GM19468 (cell line): Measurements from ENCODE around the gene PPIC.
A peak's percentile ranks its signal among the peaks of the same experiment; 100 is the strongest.

Experiments used
- ATAC-seq: cut with Tn5 transposase; IDR thresholded peaks from one replicate; pipeline ENCODE4 v1.9.1; 2021; ENCODE audit warnings: mild to moderate bottlenecking, moderate library complexity, moderate number of reproducible peaks; ENCODE audit not compliant: unreplicated experiment; ENCODE audit errors: extremely low read depth

The PPIC gene

GRCh38 chr5:123036391-123037103 lies at the start of gene PPIC:
TSS of gene PPIC (minus strand) at chr5:123036725. CDS start at chr5:123036625, 100 bp downstream.
- peak; percentile 26 for ATAC-seq

- no peak for ATAC-seq
Observed at GRCh38 chr5:123085638-123086286, 49.2 kb upstream of the PPIC start.

- no peak for ATAC-seq
Observed at GRCh38 chr5:123084730-123085605, 48.4 kb upstream of the PPIC start.

GRCh38 chr5:123083298-123083697 lies 46.8 kb upstream of the PPIC start:
- ATAC-seq, result no peak

GRCh38 chr5:123080215-123080614 lies 43.7 kb upstream of the PPIC start:
- no peak for ATAC-seq

GRCh38 chr5:123075521-123076163 lies 39.1 kb upstream of the PPIC start:
- ATAC-seq, result no peak

GRCh38 chr5:123068368-123068938 lies 31.9 kb upstream of the PPIC start:
- ATAC-seq, result no peak

- ATAC-seq, result no peak
Observed at GRCh38 chr5:123066016-123066415, 29.5 kb upstream of the PPIC start.

- no peak for ATAC-seq
Observed at GRCh38 chr5:123059455-123059854, 22.9 kb upstream of the PPIC start.

- ATAC-seq, result no peak
Observed at GRCh38 chr5:123051206-123051605, 14.7 kb upstream of the PPIC start.

- ATAC-seq, result no peak
Observed at GRCh38 chr5:123047706-123048105, 11.2 kb upstream of the PPIC start.

GRCh38 chr5:123046222-123046621 lies 9.7 kb upstream of the PPIC start:
- ATAC-seq, result no peak

GRCh38 chr5:123044926-123045617 lies 8.5 kb upstream of the PPIC start:
- no peak for ATAC-seq

GRCh38 chr5:123039673-123040072 lies 3.1 kb upstream of the PPIC start:
- ATAC-seq, result no peak

- ATAC-seq, result no peak
Observed at GRCh38 chr5:123037104-123037418, 536 bp upstream of the PPIC start.

- no peak for ATAC-seq
Observed at GRCh38 chr5:123035918-123036390, 571 bp downstream of the PPIC start.

GRCh38 chr5:123035360-123035917 lies 1.1 kb downstream of the PPIC start:
- ATAC-seq, result peak; percentile 29

GRCh38 chr5:123033157-123033671 lies 3.3 kb downstream of the PPIC start:
- ATAC-seq, result no peak

GRCh38 chr5:123028222-123028621 lies 8.3 kb downstream of the PPIC start:
- no peak for ATAC-seq
